Stimulated activated CD8-positive, alpha-beta memory T cell treated with anti-CD3 and anti-CD28 coated beads, Interleukin-4, amount 100 ng/mL, for 24 hours (primary cell): Measurements from ENCODE around the gene ABCA1.
"Not testable (repeated sequence)": the region's sequence is repeated elsewhere in the genome, so short reads cannot be mapped to it uniquely, and the experiment has no call there.

Source experiments
- DNase-seq: peaks from one replicate; pipeline ENCODE4 v3.0.0-alpha.2; 2020; ENCODE audit warnings: low read depth

ABCA1 gene

DNA sequence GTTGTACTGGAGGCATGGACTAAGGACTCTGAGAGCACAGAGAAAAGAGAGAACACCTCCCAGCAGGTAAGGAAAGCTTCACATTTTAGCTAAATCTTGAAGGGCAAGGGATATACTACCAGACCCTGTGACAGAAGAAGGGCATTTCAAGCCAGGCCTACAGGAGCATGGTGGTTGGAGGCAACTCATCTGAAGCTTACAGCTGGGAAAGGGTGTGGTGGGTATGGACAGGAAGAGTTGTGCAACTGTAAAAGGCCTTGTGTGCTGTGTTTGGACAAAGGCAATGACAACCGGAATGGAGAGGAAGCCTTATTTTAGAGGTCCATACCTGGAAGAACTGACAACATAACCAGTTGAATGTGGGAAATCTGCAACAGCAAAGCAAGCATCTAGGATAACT lies 132.9 kb downstream of the ABCA1 start:
- no peak for DNase-seq

DNA sequence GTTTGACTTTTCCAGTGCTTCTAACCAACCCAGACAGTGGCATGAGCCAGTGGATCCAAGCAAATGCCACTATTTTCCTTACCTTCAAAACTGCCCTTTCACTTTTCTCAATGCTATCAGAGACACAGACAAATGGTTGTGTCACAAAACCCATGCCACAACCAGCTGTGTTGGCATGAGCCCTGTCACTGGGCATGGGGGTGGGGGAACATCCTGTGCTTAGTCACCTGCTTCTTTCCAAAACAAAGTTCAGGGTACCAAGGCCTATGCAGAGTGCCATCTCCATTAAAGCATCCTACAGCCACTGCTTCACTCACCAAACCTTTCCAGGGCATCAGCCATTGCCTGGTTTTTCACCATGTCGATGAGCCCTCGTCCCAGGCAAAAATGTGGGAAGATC lies 133.9 kb downstream of the ABCA1 start:
- no peak for DNase-seq

DNA sequence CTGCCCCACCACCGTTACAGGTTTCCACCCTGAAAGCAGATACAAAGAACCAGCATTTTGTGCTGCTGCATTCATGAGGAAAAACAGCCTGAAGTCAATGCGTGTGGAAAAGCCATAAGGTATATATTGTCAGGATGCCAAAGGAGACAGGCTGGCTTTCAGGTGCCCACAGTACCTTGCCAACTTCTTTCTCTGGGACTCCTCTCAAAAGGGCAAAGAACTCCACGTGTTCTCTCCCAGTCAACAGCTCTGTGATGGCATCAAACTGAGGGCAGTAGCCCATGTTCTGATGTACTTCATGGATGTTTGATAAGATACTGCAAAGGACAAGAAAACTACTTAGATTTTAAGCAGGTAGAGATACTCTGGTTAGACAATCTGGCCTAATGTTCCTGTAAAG lies 139.7 kb downstream of the ABCA1 start:
- DNase-seq: no peak

DNA sequence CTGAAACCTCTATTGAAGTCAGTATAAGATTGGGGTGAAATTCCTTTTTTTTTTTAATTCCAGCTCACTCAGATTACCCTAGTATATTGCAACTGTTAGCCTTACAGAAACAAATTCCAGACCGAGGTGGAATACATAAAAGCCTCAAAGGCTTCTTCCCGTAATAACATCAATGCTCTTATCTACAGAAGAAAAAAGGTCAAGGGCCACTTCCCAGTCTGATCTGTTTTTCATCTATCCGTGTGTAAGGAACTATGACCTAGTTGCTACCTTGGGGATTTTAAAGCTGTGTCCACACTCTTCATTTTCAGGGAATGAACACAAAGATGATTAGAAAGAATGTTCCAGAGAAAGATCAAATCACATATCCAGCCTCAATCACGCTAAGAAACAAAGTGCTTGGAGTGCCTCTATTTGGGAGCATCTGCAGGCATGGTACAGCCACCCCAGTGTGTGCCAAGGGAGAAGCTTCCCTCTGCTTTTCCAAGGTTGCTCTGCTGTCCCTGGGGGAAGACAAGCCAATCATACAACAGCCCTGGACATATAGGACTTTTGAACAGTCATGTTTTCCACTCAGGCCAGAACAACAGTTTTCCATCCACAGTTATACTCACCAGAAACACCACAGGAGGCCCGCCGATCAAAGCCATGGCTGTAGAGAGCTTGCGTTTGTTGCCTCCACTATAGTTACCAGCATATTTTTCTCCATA lies 140.5 kb downstream of the ABCA1 start:
- DNase-seq: no peak

DNA sequence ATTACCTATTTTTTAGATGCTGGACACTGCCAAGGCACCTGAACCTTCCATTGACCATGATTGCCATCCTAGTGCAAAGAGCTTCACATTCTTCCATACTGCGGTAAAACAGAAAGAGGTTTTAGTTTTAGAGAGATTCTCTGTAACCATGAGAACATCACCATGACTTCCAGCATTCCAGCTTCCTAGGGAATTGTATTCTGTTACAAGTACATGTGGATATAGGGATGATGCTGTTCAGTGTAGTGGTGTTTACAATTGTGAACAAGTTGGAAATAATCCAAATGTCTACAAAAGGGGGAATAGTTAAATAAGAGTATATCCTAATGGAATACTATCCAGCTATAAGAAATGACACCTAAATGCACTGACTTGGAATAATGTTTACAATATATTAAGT lies 141.7 kb downstream of the ABCA1 start:
- DNase-seq: no peak

DNA sequence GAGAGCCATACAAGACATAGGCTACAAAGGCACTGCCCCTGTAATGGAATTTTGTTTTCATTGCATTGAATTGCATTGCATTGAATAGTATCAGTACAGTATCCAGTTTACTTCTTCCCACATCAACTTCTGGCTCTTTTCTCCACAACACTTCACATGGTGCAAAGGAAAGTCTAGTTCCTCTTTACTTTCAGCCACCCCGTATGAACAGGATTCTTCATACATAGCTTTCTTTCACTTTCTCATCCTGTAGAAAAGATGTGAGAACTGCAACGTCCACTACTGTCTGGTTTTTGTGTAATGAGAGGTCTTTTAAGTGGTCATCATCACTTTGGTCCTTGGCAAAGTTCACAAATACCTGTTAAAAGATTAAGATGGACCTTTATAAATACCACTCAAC lies 143.9 kb downstream of the ABCA1 start:
- DNase-seq: no peak

DNA sequence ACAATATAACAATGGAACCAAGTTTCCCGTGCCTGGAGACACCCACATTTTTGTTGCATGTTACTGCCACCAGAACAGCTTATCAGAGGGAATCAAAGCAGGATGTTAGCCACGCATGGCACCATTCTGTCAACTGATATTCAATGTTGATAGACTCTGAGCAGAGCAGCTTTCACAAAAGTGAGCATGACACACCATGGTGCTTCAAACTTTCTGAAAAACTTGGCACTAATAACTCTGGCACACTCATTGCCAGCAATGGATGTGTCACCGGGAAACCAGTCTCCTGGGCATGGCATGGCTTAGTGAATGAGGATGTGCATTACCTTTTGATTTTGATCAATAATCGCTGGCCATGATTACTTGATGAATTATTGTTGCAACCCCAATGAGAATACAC lies 144.4 kb downstream of the ABCA1 start:
- DNase-seq: no peak

DNA sequence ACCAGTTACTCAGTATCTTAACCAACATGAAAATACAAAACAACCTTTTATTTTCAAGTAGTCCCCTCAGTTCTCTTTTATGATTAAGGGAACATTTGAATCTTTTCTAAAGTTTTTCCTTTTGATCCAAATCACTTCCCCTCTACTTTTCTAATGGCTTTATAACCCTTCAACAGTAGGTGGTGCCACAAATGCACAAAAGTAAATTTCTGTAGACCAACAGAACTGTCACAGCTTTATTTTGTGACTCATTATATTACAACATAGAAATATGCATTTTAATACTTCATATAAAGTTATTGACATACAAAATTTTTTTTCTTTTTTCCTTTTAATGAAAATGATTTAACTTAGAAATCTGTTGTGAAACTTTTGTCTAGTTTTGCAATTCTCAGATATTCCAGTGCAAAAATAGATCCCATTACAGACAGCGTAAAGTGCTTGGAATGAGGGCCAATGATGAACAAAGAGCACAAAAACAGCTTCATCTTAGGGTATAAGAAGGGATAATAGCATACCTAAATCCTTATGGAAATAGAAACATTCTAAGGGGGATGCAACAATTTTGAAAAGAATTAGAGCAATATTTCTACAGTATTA lies 147.1 kb downstream of the ABCA1 start:
- no peak for DNase-seq

DNA sequence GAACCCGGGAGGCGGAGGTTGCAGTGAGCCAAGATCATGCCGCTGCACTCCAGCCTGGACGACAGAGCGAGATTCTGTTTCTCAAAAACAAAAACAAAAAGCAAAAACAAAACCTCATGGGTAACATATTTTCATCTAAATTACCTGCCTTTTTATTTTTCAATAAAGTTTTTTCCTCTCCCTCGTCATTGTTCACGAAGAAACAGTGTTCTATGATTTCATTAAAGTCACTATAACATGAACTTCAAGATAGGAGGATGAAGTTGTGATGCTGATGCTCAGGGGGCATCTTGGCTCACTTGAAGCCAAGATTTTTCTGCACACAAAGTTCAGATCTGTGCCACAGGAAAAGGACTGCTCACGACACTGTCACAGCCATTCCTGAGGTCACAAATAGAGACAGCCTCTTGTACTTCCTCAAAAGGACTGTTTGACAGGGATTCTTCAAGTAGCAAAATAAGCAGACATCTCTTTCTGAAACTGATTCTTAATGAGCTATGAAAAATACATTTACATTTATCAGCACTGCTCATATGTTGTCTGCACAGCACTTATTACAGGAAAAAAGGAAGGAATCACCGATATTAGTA lies 147.9 kb downstream of the ABCA1 start:
- DNase-seq: no peak

DNA sequence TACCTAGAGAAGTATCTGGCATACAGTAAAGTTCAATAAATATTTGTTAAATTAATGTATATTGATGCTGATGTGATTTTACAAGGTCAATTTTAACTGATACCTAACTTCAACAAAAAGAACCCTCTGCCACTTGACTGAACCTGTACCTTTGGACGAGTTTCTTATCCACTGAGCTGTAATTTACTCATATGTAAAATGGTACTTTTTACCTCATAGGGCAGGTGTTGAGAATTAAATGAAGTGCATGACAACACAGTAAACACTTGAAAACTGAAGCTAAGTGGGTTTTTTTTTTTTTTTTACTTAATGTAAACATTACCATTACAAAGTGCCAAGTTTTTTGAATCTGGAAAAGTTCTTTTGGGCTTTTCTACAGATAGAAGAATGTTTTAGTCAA lies 148.6 kb downstream of the ABCA1 start:
- DNase-seq: no peak

DNA sequence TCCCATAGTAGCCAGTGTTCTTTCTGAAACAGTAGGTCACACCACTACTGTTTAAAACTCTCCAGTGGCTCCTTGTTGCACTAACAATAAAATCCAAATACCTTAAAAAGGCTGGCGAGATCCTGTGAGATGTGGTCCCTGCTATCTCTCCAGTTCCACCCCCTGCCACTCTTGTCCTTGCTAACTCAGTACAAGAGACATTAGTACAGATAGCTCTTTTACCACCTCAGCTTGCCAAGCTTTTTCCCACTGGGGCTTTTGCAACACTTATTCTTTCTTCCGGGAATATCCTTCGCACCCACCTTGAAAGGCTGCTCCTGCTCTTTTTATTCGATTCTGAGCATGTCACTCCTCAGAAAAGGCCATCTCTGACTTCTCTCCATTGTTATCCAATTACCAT lies 149.2 kb downstream of the ABCA1 start:
- DNase-seq: no peak

DNA sequence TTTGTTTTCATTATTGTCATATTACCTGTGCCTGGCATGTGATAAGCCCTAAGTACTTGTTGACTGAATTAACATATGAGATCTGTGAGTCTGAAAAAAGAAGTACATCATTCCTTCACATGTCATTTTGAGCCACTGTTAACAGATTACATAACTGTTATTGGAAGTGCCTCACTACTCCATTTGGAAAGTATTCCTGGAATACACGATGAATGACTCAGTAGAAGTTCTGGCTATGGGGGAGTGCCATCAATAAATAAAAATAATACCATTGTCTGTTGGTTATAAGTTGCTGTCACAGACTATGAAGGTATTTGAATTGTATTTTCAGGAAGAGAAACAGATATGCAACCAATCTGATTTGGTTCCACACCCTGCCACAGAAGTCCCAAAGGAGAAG lies 151.2 kb downstream of the ABCA1 start:
- DNase-seq: no peak

DNA sequence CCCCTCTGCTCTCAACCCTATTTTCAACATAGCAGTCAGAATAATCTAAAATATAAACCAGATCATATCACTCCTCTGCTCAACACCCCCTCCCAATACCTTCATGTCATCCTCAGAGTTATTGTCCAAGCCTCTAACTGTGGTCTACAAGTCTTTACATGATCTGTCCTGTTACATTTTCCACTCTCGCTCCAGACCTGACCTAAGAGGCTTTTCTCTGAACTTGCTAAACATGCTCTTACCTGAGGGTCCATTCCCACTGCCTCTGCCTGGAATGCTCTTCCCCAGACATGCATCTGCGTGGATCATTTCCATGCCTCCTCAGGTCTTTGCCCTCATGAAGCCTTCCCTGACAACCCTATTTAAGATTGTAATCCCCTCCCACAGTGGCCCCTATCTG lies 152.0 kb downstream of the ABCA1 start:
- DNase-seq: no peak

DNA sequence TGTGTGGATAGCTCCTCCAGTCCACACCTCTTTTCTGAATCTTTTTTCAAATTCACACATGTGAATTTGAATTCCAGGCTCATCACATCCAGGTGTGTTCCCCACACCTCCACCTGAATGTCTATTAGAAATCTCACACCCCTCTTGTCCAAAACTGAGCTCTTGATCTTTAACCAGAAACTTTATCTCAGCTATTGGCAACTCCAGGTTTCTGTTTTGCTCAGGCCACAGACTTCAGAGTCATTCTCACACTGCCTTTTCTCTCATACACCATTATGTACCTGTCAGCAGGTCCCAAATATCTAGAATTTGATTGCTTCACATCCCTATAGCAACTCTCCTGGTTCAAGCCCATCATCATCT lies 152.4 kb downstream of the ABCA1 start:
- no peak for DNase-seq

DNA sequence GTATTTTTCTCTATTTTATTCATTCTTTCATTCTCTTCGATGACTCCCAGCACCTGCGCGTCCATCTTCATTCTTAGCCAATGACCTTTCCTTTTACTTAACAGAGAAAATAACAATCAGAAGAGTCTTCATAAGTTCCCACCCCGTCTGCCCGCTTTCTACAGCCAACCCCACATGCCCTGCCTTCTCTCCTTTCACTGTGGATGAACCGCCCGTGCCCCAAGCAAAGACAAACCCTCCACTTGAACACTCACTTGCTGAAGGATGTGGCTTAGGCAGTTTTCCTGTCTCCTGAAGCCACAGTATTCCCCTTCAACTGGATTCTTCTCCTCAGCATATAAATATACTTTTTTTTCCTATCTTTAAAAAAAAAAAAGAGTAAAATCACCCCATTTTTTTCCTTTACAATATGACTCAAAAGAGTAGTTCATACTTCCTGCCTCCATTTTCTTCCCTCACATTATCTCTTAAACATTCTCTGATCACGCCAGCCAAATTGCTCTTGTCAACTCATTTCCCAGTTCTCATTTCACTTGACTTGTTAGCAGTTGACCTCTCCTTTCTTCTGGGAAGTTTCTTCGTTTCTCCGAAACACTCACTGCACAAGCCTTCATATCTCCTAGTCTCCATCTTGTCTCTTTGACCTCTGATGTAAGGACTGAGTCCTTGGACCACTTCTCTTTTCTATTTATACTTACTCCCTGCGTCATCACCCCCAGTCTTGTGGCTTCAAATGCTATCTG lies 153.0 kb downstream of the ABCA1 start:
- DNase-seq: no peak

DNA sequence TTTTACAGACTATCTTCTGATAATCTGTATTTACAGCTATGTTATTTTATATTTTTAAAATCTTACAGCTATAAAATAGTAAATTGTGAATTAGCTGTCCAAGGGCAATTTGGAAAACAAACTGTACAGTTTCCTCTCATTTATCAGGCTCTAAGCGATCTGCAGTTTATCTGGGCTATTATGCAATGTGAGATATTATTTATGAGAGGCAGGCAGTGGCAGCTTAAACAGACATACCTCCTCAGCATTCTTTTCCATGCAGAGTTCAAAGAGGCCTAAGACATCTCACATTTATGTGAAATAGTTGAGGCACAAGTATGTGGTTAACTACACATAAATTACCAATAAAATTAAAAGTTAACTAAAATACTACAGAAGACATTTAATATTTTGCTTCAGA lies 153.8 kb downstream of the ABCA1 start:
- no peak for DNase-seq

DNA sequence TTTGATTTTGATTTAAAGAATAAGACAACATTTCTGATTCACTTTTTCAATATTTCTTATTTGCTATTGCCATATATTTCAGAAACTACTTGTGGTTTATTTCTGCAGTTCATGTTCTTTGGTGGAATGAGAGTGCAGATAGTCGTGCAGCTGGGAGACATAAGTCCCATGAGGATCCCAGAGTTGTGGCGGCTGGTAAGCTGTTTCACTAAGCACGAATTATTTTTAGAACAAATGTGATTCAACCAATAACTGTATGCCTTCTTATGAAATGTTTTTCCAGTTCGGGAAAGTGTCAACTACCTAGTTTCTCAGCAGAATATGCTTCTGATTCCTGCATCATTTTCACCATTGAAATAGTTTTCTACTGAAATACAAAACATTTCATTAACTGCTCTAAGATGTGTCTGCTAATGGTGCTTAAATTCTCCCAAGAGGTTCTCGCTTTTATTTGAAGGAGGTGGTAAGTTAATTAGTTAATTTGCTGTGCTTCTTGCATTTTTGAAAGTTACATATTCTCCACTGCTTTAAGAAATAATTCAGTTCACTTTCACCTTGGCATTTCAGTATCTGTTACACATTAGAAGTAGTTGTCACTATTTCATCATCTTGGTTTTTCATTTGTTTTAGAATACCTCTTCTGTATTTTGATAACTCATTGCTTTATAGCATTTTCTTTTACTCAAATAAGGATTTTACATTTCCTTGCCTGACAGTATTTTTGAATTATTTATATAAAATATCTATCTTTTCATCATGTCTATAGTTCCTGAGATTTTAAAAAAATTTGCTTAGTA lies 155.0 kb downstream of the ABCA1 start:
- no peak for DNase-seq

DNA sequence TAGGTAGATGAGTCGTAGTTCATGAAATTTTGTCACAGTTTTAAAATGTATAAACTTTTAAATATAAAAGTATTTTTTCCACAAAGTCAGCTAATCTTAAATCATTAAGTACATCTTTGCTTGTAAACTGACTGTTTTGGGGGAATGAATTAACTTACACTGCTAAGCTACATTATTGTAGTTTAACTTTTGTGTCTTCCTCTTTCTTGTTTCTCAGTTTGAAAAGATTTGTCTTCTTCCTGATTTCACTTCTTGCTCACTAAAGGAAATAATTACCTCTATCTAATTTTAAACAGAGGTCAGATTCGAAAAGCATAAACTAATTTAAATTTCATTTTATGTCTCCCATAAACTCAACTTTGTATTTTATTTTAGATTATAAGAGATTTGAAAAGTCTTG lies 158.3 kb downstream of the ABCA1 start:
- no peak for DNase-seq

DNA sequence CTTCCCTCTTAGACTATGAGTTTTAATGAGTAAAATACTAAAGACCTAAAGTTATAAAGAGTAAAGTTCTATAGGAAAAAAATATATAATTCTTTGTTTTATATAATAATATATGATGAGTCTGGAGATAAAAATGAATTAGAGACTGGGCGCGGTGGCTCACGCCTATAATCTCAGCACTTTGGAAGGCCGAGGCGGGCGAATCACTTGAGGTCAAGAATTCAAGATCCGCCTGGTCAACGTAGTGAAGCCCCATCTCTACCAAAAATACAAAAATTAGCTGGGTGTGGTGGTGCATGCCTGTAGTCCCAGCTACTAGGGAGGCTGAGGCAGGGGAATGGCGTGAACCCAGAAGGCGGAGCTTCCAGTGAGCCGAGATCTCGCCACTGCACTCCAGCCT lies 158.9 kb downstream of the ABCA1 start:
- DNase-seq: not testable (repeated sequence)

DNA sequence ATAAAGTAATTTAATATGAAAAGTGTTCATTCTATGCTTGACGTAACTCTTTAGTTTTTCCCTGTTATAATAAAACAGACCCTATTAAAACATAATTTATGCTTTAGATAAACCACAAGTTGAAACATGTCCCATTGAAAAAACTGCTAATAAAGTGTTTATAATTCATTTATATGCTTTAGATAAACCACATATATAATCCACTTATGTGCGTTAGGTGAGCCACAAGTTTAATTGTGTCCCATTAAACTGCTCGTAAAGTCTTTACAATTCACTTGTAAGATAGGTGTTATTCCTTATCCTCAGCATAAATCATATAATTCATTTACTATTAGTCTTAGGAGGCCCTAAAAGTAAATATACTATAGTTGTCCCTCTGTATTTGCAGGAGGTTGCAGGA lies 160.4 kb downstream of the ABCA1 start:
- DNase-seq: no peak

DNA sequence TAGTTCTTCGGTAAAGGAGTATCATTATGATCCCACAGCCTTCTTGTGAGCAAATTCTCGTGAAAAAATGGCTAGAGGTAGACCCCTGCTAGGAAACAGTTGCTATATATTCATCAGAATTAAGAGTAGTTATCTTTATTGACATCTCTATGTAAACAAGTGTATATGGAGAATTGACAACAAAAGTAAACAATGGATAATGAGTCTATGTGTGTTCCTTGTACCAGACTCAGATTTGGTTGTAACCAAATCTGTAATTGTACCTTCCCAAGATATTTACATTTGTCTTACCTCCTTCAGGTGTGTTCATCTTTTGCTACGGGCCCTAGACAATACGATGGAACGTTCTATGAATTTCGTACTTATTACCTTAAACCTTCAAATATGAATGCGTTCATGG lies 161.9 kb downstream of the ABCA1 start:
- no peak for DNase-seq

DNA sequence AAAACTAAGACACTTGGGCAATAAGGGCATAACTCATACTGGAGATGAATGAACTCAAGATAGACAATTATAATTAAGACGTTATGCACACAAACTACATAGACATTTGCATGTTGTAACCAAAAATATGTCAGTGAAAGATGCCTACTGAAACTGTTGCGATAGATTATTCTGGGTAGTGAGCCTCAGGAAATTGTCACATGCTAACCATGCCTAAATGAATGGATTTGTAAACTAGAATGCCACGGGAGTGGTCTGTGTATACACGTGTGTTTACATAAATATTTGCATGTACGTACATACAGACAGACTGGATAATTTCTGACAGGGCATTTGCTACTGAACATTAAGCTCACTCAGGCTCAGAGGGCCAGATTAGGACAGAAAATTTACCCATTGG lies 162.8 kb downstream of the ABCA1 start:
- DNase-seq: no peak
